ENCODE measurements around the gene SLC38A6. TPM values are rescaled to one million over a fixed set of nuclear protein-coding genes. Genes with fewer than 3 reads are reported as not detected.

The SLC38A6 gene
- polyA plus RNA-seq, 1 donor, result 27.1 TPM

GRCh38 chr14:60956632-60957031 lies 24.4 kb upstream of the SLC38A6 start:
- Histone ChIP-seq H3K27ac (ENCODE audit: low read length) (no peak overlapping the region), H3K4me3 (ENCODE audit: low read length) (no peak overlapping the region), H3K36me3 (ENCODE audit: control insufficient read depth, insufficient read depth, low read length) (no peaks in the 10 kb centered on the region), H3K9me3 (ENCODE audit: control insufficient read depth, low read depth, low read length) (peaks cover 23% of the 10 kb centered on the region), H3K27me3 (ENCODE audit: control insufficient read depth, insufficient read depth, low read length) (no peaks in the 10 kb centered on the region), H3K4me1 (ENCODE audit: control insufficient read depth, insufficient read depth, low read length) (no peaks in the 10 kb centered on the region)
- no peak for DNase-seq
- WGBS (ENCODE audit: insufficient coverage, low lambda C conversion rate), result 71% methylated on average over 1 of the region's 1 CpG

GRCh38 chr14:60958146-60958545 lies 22.9 kb upstream of the SLC38A6 start:
- Histone ChIP-seq H3K4me1 (ENCODE audit: control insufficient read depth, insufficient read depth, low read length) (no peaks in the 10 kb centered on the region), H3K27me3 (ENCODE audit: control insufficient read depth, insufficient read depth, low read length) (no peaks in the 10 kb centered on the region), H3K36me3 (ENCODE audit: control insufficient read depth, insufficient read depth, low read length) (no peaks in the 10 kb centered on the region), H3K4me3 (ENCODE audit: low read length) (no peak overlapping the region), H3K27ac (ENCODE audit: low read length) (no peak overlapping the region), H3K9me3 (ENCODE audit: control insufficient read depth, low read depth, low read length) (peaks cover 23% of the 10 kb centered on the region)
- DNase-seq, result no peak

- Histone ChIP-seq H3K4me1 (ENCODE audit: control insufficient read depth, insufficient read depth, low read length) (peaks cover 2% of the 10 kb centered on the region), H3K36me3 (ENCODE audit: control insufficient read depth, insufficient read depth, low read length) (no peaks in the 10 kb centered on the region), H3K4me3 (ENCODE audit: low read length) (no peak overlapping the region), H3K9me3 (ENCODE audit: control insufficient read depth, low read depth, low read length) (peaks cover 7% of the 10 kb centered on the region), H3K27me3 (ENCODE audit: control insufficient read depth, insufficient read depth, low read length) (no peaks in the 10 kb centered on the region), H3K27ac (ENCODE audit: low read length) (no peak overlapping the region)
- no CpG with 5 or more reads among the region's 2 CpGs for WGBS (ENCODE audit: insufficient coverage, low lambda C conversion rate)
- peak; percentile 16 to 33 for DNase-seq
Observed at GRCh38 chr14:60963761-60964160, 17.3 kb upstream of the SLC38A6 start.

- no CpG with 5 or more reads among the region's 2 CpGs for WGBS (ENCODE audit: insufficient coverage, low lambda C conversion rate)
- Histone ChIP-seq H3K4me1 (ENCODE audit: control insufficient read depth, insufficient read depth, low read length) (peaks cover 2% of the 10 kb centered on the region), H3K4me3 (ENCODE audit: low read length) (no peak overlapping the region), H3K27ac (ENCODE audit: low read length) (no peak overlapping the region), H3K36me3 (ENCODE audit: control insufficient read depth, insufficient read depth, low read length) (no peaks in the 10 kb centered on the region), H3K9me3 (ENCODE audit: control insufficient read depth, low read depth, low read length) (peaks cover 3% of the 10 kb centered on the region), H3K27me3 (ENCODE audit: control insufficient read depth, insufficient read depth, low read length) (no peaks in the 10 kb centered on the region)
- DNase-seq, result no peak
Observed at GRCh38 chr14:60964904-60965303, 16.1 kb upstream of the SLC38A6 start.

GRCh38 chr14:60965402-60965801 lies 15.6 kb upstream of the SLC38A6 start:
- Histone ChIP-seq H3K4me1 (ENCODE audit: control insufficient read depth, insufficient read depth, low read length) (peaks cover 2% of the 10 kb centered on the region), H3K27ac (ENCODE audit: low read length) (no peak overlapping the region), H3K27me3 (ENCODE audit: control insufficient read depth, insufficient read depth, low read length) (no peaks in the 10 kb centered on the region), H3K9me3 (ENCODE audit: control insufficient read depth, low read depth, low read length) (no peaks in the 10 kb centered on the region), H3K36me3 (ENCODE audit: control insufficient read depth, insufficient read depth, low read length) (no peaks in the 10 kb centered on the region), H3K4me3 (ENCODE audit: low read length) (no peak overlapping the region)
- no peak for DNase-seq

- WGBS (ENCODE audit: insufficient coverage, low lambda C conversion rate), result no CpG with 5 or more reads among the region's 1 CpG
- no peaks in the 10 kb centered on the region for H3K9me3 ChIP-seq (ENCODE audit: control insufficient read depth, low read depth, low read length)
- peaks cover 2% of the 10 kb centered on the region for H3K4me1 ChIP-seq (ENCODE audit: control insufficient read depth, insufficient read depth, low read length)
- no peak overlapping the region for H3K27ac ChIP-seq (ENCODE audit: low read length)
- no peaks in the 10 kb centered on the region for H3K27me3 ChIP-seq (ENCODE audit: control insufficient read depth, insufficient read depth, low read length)
- peak in 1 of 2 donors; percentile 9 for DNase-seq
- peaks cover under 1% of the 10 kb centered on the region for H3K36me3 ChIP-seq (ENCODE audit: control insufficient read depth, insufficient read depth, low read length)
- no peak overlapping the region for H3K4me3 ChIP-seq (ENCODE audit: low read length)
Observed at GRCh38 chr14:60968099-60968498, 12.9 kb upstream of the SLC38A6 start.

- Histone ChIP-seq H3K27ac (ENCODE audit: low read length) (no peak overlapping the region), H3K27me3 (ENCODE audit: control insufficient read depth, insufficient read depth, low read length) (no peaks in the 10 kb centered on the region), H3K9me3 (ENCODE audit: control insufficient read depth, low read depth, low read length) (no peaks in the 10 kb centered on the region), H3K4me3 (ENCODE audit: low read length) (no peak overlapping the region), H3K4me1 (ENCODE audit: control insufficient read depth, insufficient read depth, low read length) (peaks cover 2% of the 10 kb centered on the region), H3K36me3 (ENCODE audit: control insufficient read depth, insufficient read depth, low read length) (peaks cover 4% of the 10 kb centered on the region)
- no peak for DNase-seq
Observed at GRCh38 chr14:60968671-60969070, 12.4 kb upstream of the SLC38A6 start.

GRCh38 chr14:60970146-60970545 lies 10.9 kb upstream of the SLC38A6 start:
- Histone ChIP-seq H3K27ac (ENCODE audit: low read length) (no peak overlapping the region), H3K36me3 (ENCODE audit: control insufficient read depth, insufficient read depth, low read length) (peaks cover 4% of the 10 kb centered on the region), H3K9me3 (ENCODE audit: control insufficient read depth, low read depth, low read length) (no peaks in the 10 kb centered on the region), H3K4me3 (ENCODE audit: low read length) (no peak overlapping the region), H3K27me3 (ENCODE audit: control insufficient read depth, insufficient read depth, low read length) (no peaks in the 10 kb centered on the region), H3K4me1 (ENCODE audit: control insufficient read depth, insufficient read depth, low read length) (no peaks in the 10 kb centered on the region)
- no CpG with 5 or more reads among the region's 2 CpGs for WGBS (ENCODE audit: insufficient coverage, low lambda C conversion rate)
- DNase-seq, result peak in 1 of 2 donors; percentile 42

GRCh38 chr14:60971271-60971670 lies 9.8 kb upstream of the SLC38A6 start:
- Histone ChIP-seq H3K27ac (ENCODE audit: low read length) (no peak overlapping the region), H3K9me3 (ENCODE audit: control insufficient read depth, low read depth, low read length) (no peaks in the 10 kb centered on the region), H3K4me3 (ENCODE audit: low read length) (no peak overlapping the region), H3K27me3 (ENCODE audit: control insufficient read depth, insufficient read depth, low read length) (no peaks in the 10 kb centered on the region), H3K36me3 (ENCODE audit: control insufficient read depth, insufficient read depth, low read length) (peaks cover 4% of the 10 kb centered on the region), H3K4me1 (ENCODE audit: control insufficient read depth, insufficient read depth, low read length) (no peaks in the 10 kb centered on the region)
- no peak for DNase-seq
- WGBS (ENCODE audit: insufficient coverage, low lambda C conversion rate), result no CpG with 5 or more reads among the region's 2 CpGs

- no peaks in the 10 kb centered on the region for H3K9me3 ChIP-seq (ENCODE audit: control insufficient read depth, low read depth, low read length)
- H3K36me3 ChIP-seq (ENCODE audit: control insufficient read depth, insufficient read depth, low read length), result peaks cover 4% of the 10 kb centered on the region
- no peaks in the 10 kb centered on the region for H3K27me3 ChIP-seq (ENCODE audit: control insufficient read depth, insufficient read depth, low read length)
- no peak overlapping the region for H3K27ac ChIP-seq (ENCODE audit: low read length)
- H3K4me1 ChIP-seq (ENCODE audit: control insufficient read depth, insufficient read depth, low read length), result no peaks in the 10 kb centered on the region
- H3K4me3 ChIP-seq (ENCODE audit: low read length), result no peak overlapping the region
- WGBS (ENCODE audit: insufficient coverage, low lambda C conversion rate), result no CpG with 5 or more reads among the region's 15 CpGs
- DNase-seq, result no peak
Observed at GRCh38 chr14:60972295-60972694, 8.8 kb upstream of the SLC38A6 start.

GRCh38 chr14:60973070-60973469 lies 8.0 kb upstream of the SLC38A6 start:
- WGBS (ENCODE audit: insufficient coverage, low lambda C conversion rate), result 100% methylated on average over 1 of the region's 3 CpGs
- H3K9me3 ChIP-seq (ENCODE audit: control insufficient read depth, low read depth, low read length), result no peaks in the 10 kb centered on the region
- no peaks in the 10 kb centered on the region for H3K4me1 ChIP-seq (ENCODE audit: control insufficient read depth, insufficient read depth, low read length)
- H3K27ac ChIP-seq (ENCODE audit: low read length), result no peak overlapping the region
- no peak overlapping the region for H3K4me3 ChIP-seq (ENCODE audit: low read length)
- no peak for DNase-seq
- peaks cover 4% of the 10 kb centered on the region for H3K36me3 ChIP-seq (ENCODE audit: control insufficient read depth, insufficient read depth, low read length)
- no peaks in the 10 kb centered on the region for H3K27me3 ChIP-seq (ENCODE audit: control insufficient read depth, insufficient read depth, low read length)
